Activated T-helper 17 cell treated with anti-CD3 and anti-CD28 coated beads, Interleukin-2, amount 50 U/mL, for 72 hours (primary cell): ENCODE measurements around the gene INSRR. TPM values are rescaled to one million over a fixed set of nuclear protein-coding genes. Genes with fewer than 3 reads are reported as not detected.

Source experiments
- ATAC-seq: fragments of 150-1000 bp; cut with Tn5 transposase; replicated peaks from 2 replicates; pipeline ENCODE4 v1.10.0; 2021; ENCODE audit warnings: mild to moderate bottlenecking, moderate library complexity
- H3K27ac Mint-ChIP-seq: one replicate; pipeline ENCODE4 v1.8.0; 2022; ENCODE audit warnings: mixed read lengths
- H3K27me3 Mint-ChIP-seq: one replicate; pipeline ENCODE4 v1.8.0; 2022; ENCODE audit warnings: mixed read lengths
- H3K36me3 Mint-ChIP-seq: one replicate; pipeline ENCODE4 v1.8.0; 2022; ENCODE audit warnings: low read depth, mild to moderate bottlenecking, mixed read lengths
- H3K4me1 Mint-ChIP-seq: one replicate; pipeline ENCODE4 v1.8.0; 2022; ENCODE audit warnings: mixed read lengths
- H3K4me3 Mint-ChIP-seq: one replicate; pipeline ENCODE4 v1.8.0; 2022; ENCODE audit warnings: mild to moderate bottlenecking, mixed read lengths
- H3K9me3 Mint-ChIP-seq: one replicate; pipeline ENCODE4 v1.8.0; 2022; ENCODE audit warnings: mixed read lengths
- total RNA-seq, 2 donors: library from RNA; stranded (reverse); gene quantifications; one replicate each; pipeline ENCODE4 v1.2.3, GENCODE V29; 2022

INSRR gene
- total RNA-seq, 2 donors from 2014 or later = 0.04 to 0.66 TPM

DNA sequence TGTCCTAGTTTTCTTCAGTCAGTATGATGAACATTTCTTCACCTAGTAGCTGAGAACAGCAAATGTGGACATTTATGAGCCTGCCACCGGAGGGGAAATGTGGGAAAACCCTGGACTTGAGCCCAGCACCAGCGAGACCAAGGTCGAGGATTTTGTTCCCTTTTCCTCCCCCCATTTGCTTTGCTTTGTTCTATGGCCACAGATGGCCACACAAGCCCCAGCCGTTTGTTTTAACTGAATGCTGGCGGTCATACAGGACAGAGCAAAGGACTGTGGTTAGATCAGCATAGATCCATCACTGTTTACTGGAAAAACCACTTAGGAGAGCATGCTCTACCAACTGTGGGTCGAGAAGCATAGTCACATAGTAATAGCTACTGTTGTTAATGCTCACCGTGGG lies 63.1 kb downstream of the INSRR start:
- ATAC-seq = no peak
- H3K27ac Mint-ChIP-seq = no peak overlapping the region
- H3K36me3 Mint-ChIP-seq = peaks cover 99% of the 10 kb centered on the region
- no peak overlapping the region for H3K4me3 Mint-ChIP-seq
- no peaks in the 10 kb centered on the region for H3K27me3 Mint-ChIP-seq
- H3K4me1 Mint-ChIP-seq = peaks cover 2% of the 10 kb centered on the region
- no peaks in the 10 kb centered on the region for H3K9me3 Mint-ChIP-seq

DNA sequence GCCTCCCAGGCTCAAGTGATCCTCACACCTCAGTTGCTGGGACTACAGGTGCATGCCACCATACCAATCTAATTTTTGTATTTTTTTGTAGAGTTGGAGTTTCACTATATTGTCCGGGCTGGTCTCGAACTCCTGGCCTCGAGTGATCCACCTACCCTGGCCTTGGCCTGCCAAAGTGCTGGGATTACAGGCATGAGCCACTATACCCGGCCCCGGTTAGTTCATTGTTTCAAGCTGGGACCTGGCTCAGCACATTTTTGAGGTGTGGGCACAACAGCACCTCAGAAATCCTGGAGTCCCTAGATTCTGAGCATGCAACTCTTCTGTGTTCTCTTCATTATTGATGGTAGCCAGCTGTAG lies 63.6 kb downstream of the INSRR start:
- no peaks in the 10 kb centered on the region for H3K27me3 Mint-ChIP-seq
- no peak for ATAC-seq
- H3K4me3 Mint-ChIP-seq = no peak overlapping the region
- H3K4me1 Mint-ChIP-seq = no peaks in the 10 kb centered on the region
- H3K27ac Mint-ChIP-seq = no peak overlapping the region
- peaks cover 97% of the 10 kb centered on the region for H3K36me3 Mint-ChIP-seq
- H3K9me3 Mint-ChIP-seq = no peaks in the 10 kb centered on the region

DNA sequence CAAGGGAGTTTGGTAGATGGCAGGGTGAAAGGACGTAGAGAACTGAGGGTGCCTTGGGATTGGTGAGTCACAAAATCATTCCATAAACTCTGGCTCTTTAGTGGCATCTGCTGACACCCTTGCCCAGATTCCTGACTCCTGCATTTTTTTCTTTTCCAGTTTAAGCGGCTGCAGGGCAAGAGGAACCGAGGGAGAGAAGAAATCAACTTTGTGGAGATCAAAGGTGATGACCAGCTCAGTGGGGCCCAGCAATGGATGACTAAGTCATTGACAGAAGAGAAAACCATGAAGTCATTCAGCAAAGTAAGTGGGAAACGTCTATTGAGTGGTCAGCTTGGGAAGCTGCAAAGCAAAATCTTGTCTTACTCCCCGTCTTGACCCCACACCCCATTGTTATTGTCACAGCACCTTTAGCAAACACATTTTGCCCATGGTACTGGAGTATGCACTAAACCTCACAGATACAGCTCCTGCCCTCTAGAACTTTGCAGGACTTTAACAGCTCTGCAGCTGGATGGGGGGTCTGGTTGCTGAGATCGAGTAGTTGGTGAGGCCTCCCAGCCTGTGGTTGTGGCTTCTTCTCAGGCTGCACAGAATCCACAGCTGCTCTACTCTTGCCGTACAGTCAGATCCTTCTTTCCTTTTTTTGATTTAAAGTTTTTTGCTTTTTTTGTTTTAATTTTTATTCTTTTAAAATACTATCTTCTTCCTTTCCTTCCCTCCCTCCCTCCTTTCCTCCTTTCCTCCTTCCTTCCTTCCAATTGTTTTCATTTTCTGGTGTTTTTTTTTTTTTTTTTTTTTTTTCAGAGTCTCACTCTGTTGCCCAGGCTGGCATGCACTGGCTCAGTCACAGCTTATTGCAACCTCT lies 64.2 kb downstream of the INSRR start:
- no peak overlapping the region for H3K27ac Mint-ChIP-seq

More for the DNA sequence above, 64.2 kb downstream of the INSRR start:
- Mint-ChIP-seq H3K27me3 (no peaks in the 10 kb centered on the region), H3K4me1 (no peaks in the 10 kb centered on the region), H3K4me3 (no peak overlapping the region), H3K36me3 (peaks cover 97% of the 10 kb centered on the region), H3K9me3 (no peaks in the 10 kb centered on the region)
- no peak for ATAC-seq

Other genes starting within 250 kb of the INSRR start
- gene HAPLN2, start 239.7 kb downstream of the INSRR start, total RNA-seq = 1 to 10 TPM in 1 of 2 donors, under 1 TPM in 1; 0.30 to 1.5 TPM
- gene BCAN, start 217.0 kb downstream of the INSRR start, total RNA-seq = not detected
- gene NES, start 181.7 kb downstream of the INSRR start, total RNA-seq = under 1 TPM in 1 of 2 donors, not detected in 1; 0.05 TPM
- gene CRABP2, start 153.5 kb downstream of the INSRR start, total RNA-seq = 1 to 10 TPM; 2.2 to 4.4 TPM
- 10 to 100 TPM; 29.0 to 51.6 TPM for gene METTL25B, start 130.6 kb downstream of the INSRR start, total RNA-seq
- gene ISG20L2, start 130.4 kb downstream of the INSRR start, total RNA-seq = 10 to 100 TPM; 38.8 to 74.9 TPM
- gene MRPL24, start 118.0 kb downstream of the INSRR start, total RNA-seq = 10 to 100 TPM; 58.8 to 67.0 TPM
- 100 to 1,000 TPM; 270 to 361 TPM for gene HDGF, start 107.4 kb downstream of the INSRR start, total RNA-seq
- 10 to 100 TPM; 54.0 to 76.7 TPM for gene PRCC, start 91.6 kb downstream of the INSRR start, total RNA-seq
- gene SH2D2A, start 42.3 kb downstream of the INSRR start, total RNA-seq = 100 to 1,000 TPM; 173 to 257 TPM
- 10 to 100 TPM in 1 of 2 donors, 1 to 10 TPM in 1; 2.5 to 13.3 TPM for gene NTRK1, start 1.7 kb upstream of the INSRR start, total RNA-seq
- gene PEAR1, start 34.6 kb upstream of the INSRR start, total RNA-seq = not detected
- gene LRRC71, start 61.5 kb upstream of the INSRR start, total RNA-seq = not detected
- gene ARHGEF11, start 186.6 kb upstream of the INSRR start, total RNA-seq = 1 to 10 TPM; 4.1 to 4.7 TPM
- gene ETV3L, start 240.7 kb upstream of the INSRR start, total RNA-seq = under 1 TPM in 1 of 2 donors, not detected in 1; 0.26 TPM